GM12891 (cell line): ENCODE measurements around the gene SRP72.

Experiments used
- POLR2A ChIP-seq: IDR thresholded peaks from 2 replicates; pipeline ENCODE4 v1.6.1; 2011; ENCODE audit warnings: low read depth, low read length, control low read depth
- POLR2AphosphoS5 ChIP-seq: IDR thresholded peaks from 2 replicates; pipeline ENCODE4 v1.6.1; 2011; ENCODE audit warnings: low read depth, low read length, control low read depth
- TAF1 ChIP-seq: IDR thresholded peaks from 2 replicates; pipeline ENCODE4 v1.6.1; 2011; ENCODE audit warnings: low read depth, low read length, control low read depth

DNA sequence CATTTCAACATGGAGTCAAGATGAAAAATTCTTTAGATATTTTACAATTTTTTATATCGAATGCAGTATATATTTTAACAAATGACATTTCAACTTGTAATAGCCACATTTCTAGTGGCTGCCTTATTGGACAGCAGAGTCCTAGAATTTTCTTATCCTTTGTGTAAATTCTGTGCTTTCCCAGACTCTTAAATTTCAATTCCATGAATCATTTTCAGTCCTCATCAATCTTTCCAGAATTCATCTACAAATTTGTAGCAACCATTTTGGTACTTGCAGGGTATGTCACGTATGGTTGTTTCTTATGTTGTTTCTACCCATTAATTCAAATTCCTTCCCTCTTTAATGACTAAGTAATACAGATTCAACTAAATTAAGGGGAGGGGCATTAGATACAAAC lies 28.7 kb upstream of the SRP72 start:
- no peak for TF ChIP-seq POLR2A
- no peak for TF ChIP-seq POLR2AphosphoS5
- TF ChIP-seq TAF1 = no peak
